HCT116 (cell line): Measurements from ENCODE around the gene PTGR2. TPM values are rescaled to one million over a fixed set of nuclear protein-coding genes. Genes with fewer than 3 reads are reported as not detected.

ENCODE experiments used
- ATAC-seq: fragments of 200-7000 bp; cut with Tn5 transposase; 2 replicates; pipeline ENCODE4 v1.9.1; 2020; ENCODE audit warnings: mild to moderate bottlenecking, moderate library complexity
- BruUV-seq: library from RNA; stranded (reverse); fragments of 400-500 nt; replicated peaks from 2 replicates; lab custom pipeline; 2021; lab: Mats Ljungman, UMichigan
- CTCF ChIA-PET: fragments of 300-600 bp; sonication (Branson Sonifier 250); formaldehyde crosslinking; loops from one replicate; lab custom pipeline; 2021; ENCODE audit warnings: antibody characterized with exemption; lab: Charles Lee
- POLR2A ChIA-PET: fragments of 300-600, 350-600 bp; sonication (Branson Sonifier 250); formaldehyde crosslinking; loops from one replicate; lab custom pipeline; 2021; ENCODE audit warnings: antibody characterized with exemption; lab: Charles Lee
- RAD21 ChIA-PET, 2 experiments: fragments of 300-600 bp; sonication (Branson Sonifier 250); formaldehyde crosslinking; loops; one replicate each; lab custom pipeline; 2023; ENCODE audit warnings: low total read pairs in 2 of 2; ENCODE audit not compliant: uncharacterized antibody in 2 of 2, unreplicated experiment in 2 of 2, low non-redundant PET in 1 of 2; lab: Charles Lee
- DNase-seq: peaks from one replicate; pipeline ENCODE4 v3.0.0-alpha.2; 2010; ENCODE audit warnings: low read depth, low spot score
- H2AFZ ChIP-seq: fragments of 200-600 bp; shearing (Covaris generic), sonication (generic); 2 replicates; pipeline ENCODE4 v1.6.1; 2017; ENCODE audit warnings: low read depth, mixed run types, mixed read lengths, antibody characterized with exemption, low read length; ENCODE audit not compliant: poor library complexity, severe bottlenecking
- H3K27ac ChIP-seq: 2 replicates; pipeline ENCODE4 v1.5.1; 2012; ENCODE audit warnings: low read depth, low read length
- H3K27me3 ChIP-seq: fragments of 200-600 bp; sonication (generic); 2 replicates; pipeline ENCODE4 v1.6.1; 2016; ENCODE audit warnings: mixed run types, low read length, mixed read lengths; ENCODE audit not compliant: insufficient read depth
- H3K36me3 ChIP-seq, 2 experiments: fragments of 200-500 bp in 1 of 2; fragments of 200-600 bp in 1 of 2; sonication (Bioruptor generic) in 1 of 2; sonication (generic) in 1 of 2; 2 replicates each; pipeline versions ENCODE4 v1.5.1 to v1.6.1; 2014 to 2016; ENCODE audit warnings: low read length in 2 of 2, inconsistent platforms in 1 of 2, mixed read lengths in 1 of 2, mixed run types in 1 of 2; ENCODE audit not compliant: insufficient read depth in 2 of 2, control insufficient read depth in 1 of 2
- H3K4me1 ChIP-seq, 2 experiments: fragments of 200-600 bp in 1 of 2; sonication (generic) in 1 of 2; 2 replicates each; pipeline versions ENCODE4 v1.5.1 to v1.6.1; 2012 to 2017; ENCODE audit warnings: low read length in 2 of 2, inconsistent platforms in 1 of 2, mild to moderate bottlenecking in 1 of 2, mixed read lengths in 1 of 2, mixed run types in 1 of 2, moderate library complexity in 1 of 2; ENCODE audit not compliant: insufficient read depth in 2 of 2, control insufficient read depth in 1 of 2
- H3K4me2 ChIP-seq: fragments of 200-600 bp; sonication (generic); 2 replicates; pipeline ENCODE4 v1.6.1; 2017; ENCODE audit warnings: mixed run types, low read length, mixed read lengths
- H3K4me3 ChIP-seq, 2 experiments: fragments of 200-600 bp in 1 of 2; sonication (generic) in 1 of 2; replicated peaks in 1 of 2; 2 replicates each; pipeline ENCODE4 v1.5.1; 2011 to 2016; ENCODE audit warnings: low read length in 2 of 2, control low read depth in 1 of 2, low read depth in 1 of 2, mild to moderate bottlenecking in 1 of 2, mixed read lengths in 1 of 2, mixed run types in 1 of 2
- H3K79me2 ChIP-seq: fragments of 200-600 bp; sonication (generic); 2 replicates; pipeline ENCODE4 v1.6.1; 2017; ENCODE audit warnings: mild to moderate bottlenecking, mixed run types, low read length, moderate library complexity, mixed read lengths; ENCODE audit not compliant: insufficient read depth
- H3K9ac ChIP-seq: fragments of 200-600 bp; sonication (generic); 2 replicates; pipeline ENCODE4 v1.6.1; 2016; ENCODE audit warnings: low read length, mixed read lengths
- H3K9me2 ChIP-seq: fragments of 200-600 bp; sonication (generic), shearing (Covaris generic); 2 replicates; pipeline ENCODE4 v1.6.1; 2017; ENCODE audit warnings: mixed run types, mild to moderate bottlenecking, moderate library complexity; ENCODE audit not compliant: insufficient read depth
- H3K9me3 ChIP-seq, 2 experiments: fragments of 200-500 bp in 1 of 2; fragments of 200-600 bp in 1 of 2; sonication (Bioruptor generic) in 1 of 2; sonication (generic) in 1 of 2; 2 replicates each; pipeline ENCODE4 v1.6.1; 2014 to 2017; ENCODE audit warnings: low read length in 2 of 2, mixed read lengths in 2 of 2, inconsistent platforms in 1 of 2, low read depth in 1 of 2, mild to moderate bottlenecking in 1 of 2, mixed run types in 1 of 2, moderate library complexity in 1 of 2; ENCODE audit not compliant: control insufficient read depth in 1 of 2, insufficient read depth in 1 of 2
- H4K20me1 ChIP-seq: fragments of 200-600 bp; sonication (generic), shearing (Covaris generic); 2 replicates; pipeline ENCODE4 v1.6.1; 2017; ENCODE audit warnings: mixed run types, mild to moderate bottlenecking, moderate library complexity; ENCODE audit not compliant: insufficient read depth
- FOSL1 ChIP-seq: IDR thresholded peaks from 2 replicates; pipeline ENCODE4 v1.6.1; 2012; ENCODE audit warnings: low read depth
- MAX ChIP-seq: IDR thresholded peaks from 2 replicates; pipeline ENCODE4 v1.6.1; 2012
- RAD21 ChIP-seq: IDR thresholded peaks from 2 replicates; pipeline ENCODE4 v1.6.1; 2012; ENCODE audit warnings: low read depth, mild to moderate bottlenecking
- SIN3A ChIP-seq: IDR thresholded peaks from 2 replicates; pipeline ENCODE4 v1.6.1; 2012; ENCODE audit warnings: low read depth
- SP1 ChIP-seq: IDR thresholded peaks from 2 replicates; pipeline ENCODE4 v1.6.1; 2012; ENCODE audit warnings: low read depth
- SRF ChIP-seq: IDR thresholded peaks from 2 replicates; pipeline ENCODE4 v1.6.1; 2012; ENCODE audit warnings: low read depth
- TCF7L2 ChIP-seq: IDR thresholded peaks from 2 replicates; pipeline ENCODE4 v1.7.0; 2011; ENCODE audit warnings: borderline replicate concordance, inconsistent platforms; ENCODE audit not compliant: insufficient read depth, insufficient read length; ENCODE audit errors: extremely low read depth
- ZFX ChIP-seq: fragments of 450-650 bp; IDR thresholded peaks from 2 replicates; pipeline ENCODE4 v1.6.1; 2017
- ZNF274 ChIP-seq: fragments of 200-500 bp; sonication (Bioruptor generic); IDR thresholded peaks from 2 replicates; pipeline ENCODE4 v1.6.1; 2014; ENCODE audit warnings: mild to moderate bottlenecking, low read depth, low read length, inconsistent platforms
- intact Hi-C: fragments of 100-400 bp; cut with micrococcal nuclease; formaldehyde crosslinking; loops from 2 replicates; pipeline ENCODE4 v1.10.0; 2022
- total RNA-seq: library from RNA; stranded (reverse); gene quantifications from one replicate; pipeline ENCODE4 v1.2.1, GENCODE V29; 2021; ENCODE audit not compliant: unreplicated experiment

The PTGR2 gene
- total RNA-seq, 1 experiment from 2014 or later = 22.1 TPM

GRCh38 chr14:73824127-73824526 is 27.5 kb upstream of the PTGR2 start:
- Histone ChIP-seq H4K20me1 (no peaks in the 10 kb centered on the region), H3K4me3 (no peak overlapping the region), H3K27ac (no peak overlapping the region), H3K9ac (no peak overlapping the region), H3K9me2 (no peaks in the 10 kb centered on the region), H2AFZ (no peak overlapping the region), H3K79me2 (no peaks in the 10 kb centered on the region), H3K27me3 (no peaks in the 10 kb centered on the region), H3K36me3 (no peaks in the 10 kb centered on the region), H3K4me1 (peaks cover 0 to 10% of the 10 kb centered on the region in 2 experiments; a peak in 2 of 4 replicates), H3K4me2 (no peak overlapping the region), H3K9me3 (no peaks in the 10 kb centered on the region)
- ChIA-PET RAD21 (no interaction called here), POLR2A (interaction anchor here (0.5 kb wide), 1 partner anchor 10 kb away, joined by 3 read pairs; no protein-coding TSS in a partner anchor), CTCF (interaction anchor here (6.5 kb wide), 1 partner anchor 94 kb away, joined by 59 read pairs; no protein-coding TSS in a partner anchor)
- DNase-seq (no peak), ATAC-seq (no peak)
- intact Hi-C loops = no loop called here
- no TSS peak for BruUV-seq
- TF ChIP-seq SIN3A (no peak), SP1 (no peak), SRF (no peak), FOSL1 (no peak), ZNF274 (no peak)

GRCh38 chr14:73824536-73824935 is 27.1 kb upstream of the PTGR2 start:
- TF ChIP-seq RAD21 = no peak
- TF ChIP-seq SRF = no peak
- TF ChIP-seq TCF7L2 = no peak
- TF ChIP-seq FOSL1 = no peak
- no peak for TF ChIP-seq ZFX
- no peak for TF ChIP-seq MAX
- no peak for TF ChIP-seq ZNF274
- ChIA-PET POLR2A (interaction anchor here (0.5 kb wide), 1 partner anchor 11 kb away, joined by 3 read pairs; no protein-coding TSS in a partner anchor), CTCF (interaction anchor here (6.5 kb wide), 1 partner anchor 95 kb away, joined by 59 read pairs; no protein-coding TSS in a partner anchor), RAD21 (no interaction called here)
- Histone ChIP-seq H3K4me2 (no peak overlapping the region), H3K36me3 (no peaks in the 10 kb centered on the region), H3K79me2 (no peaks in the 10 kb centered on the region), H3K9ac (no peak overlapping the region), H3K4me3 (no peak overlapping the region), H3K9me2 (no peaks in the 10 kb centered on the region), H3K27me3 (no peaks in the 10 kb centered on the region), H3K4me1 (peaks cover 0 to 10% of the 10 kb centered on the region in 2 experiments; a peak in 2 of 4 replicates), H4K20me1 (no peaks in the 10 kb centered on the region), H3K27ac (no peak overlapping the region), H2AFZ (no peak overlapping the region), H3K9me3 (no peaks in the 10 kb centered on the region)
- DNase-seq = no peak
- BruUV-seq = no TSS peak
- intact Hi-C loops = no loop called here
- no peak for ATAC-seq
